Activated T-helper 17 cell treated with anti-CD3 and anti-CD28 coated beads, Interleukin-2, amount 50 U/mL, for 72 hours (primary cell): Measurements from ENCODE around the gene RAB39A. TPM values are rescaled to one million over a fixed set of nuclear protein-coding genes. Genes with fewer than 3 reads are reported as not detected.

ENCODE experiments used
- ATAC-seq: fragments of 150-1000 bp; cut with Tn5 transposase; replicated peaks from 2 replicates; pipeline ENCODE4 v1.10.0; 2021; ENCODE audit warnings: mild to moderate bottlenecking, moderate library complexity
- H3K27ac Mint-ChIP-seq: one replicate; pipeline ENCODE4 v1.8.0; 2022; ENCODE audit warnings: mixed read lengths
- H3K27me3 Mint-ChIP-seq: one replicate; pipeline ENCODE4 v1.8.0; 2022; ENCODE audit warnings: mixed read lengths
- H3K36me3 Mint-ChIP-seq: one replicate; pipeline ENCODE4 v1.8.0; 2022; ENCODE audit warnings: low read depth, mild to moderate bottlenecking, mixed read lengths
- H3K4me1 Mint-ChIP-seq: one replicate; pipeline ENCODE4 v1.8.0; 2022; ENCODE audit warnings: mixed read lengths
- H3K4me3 Mint-ChIP-seq: one replicate; pipeline ENCODE4 v1.8.0; 2022; ENCODE audit warnings: mild to moderate bottlenecking, mixed read lengths
- H3K9me3 Mint-ChIP-seq: one replicate; pipeline ENCODE4 v1.8.0; 2022; ENCODE audit warnings: mixed read lengths
- total RNA-seq, 2 donors: library from RNA; stranded (reverse); gene quantifications; one replicate each; pipeline ENCODE4 v1.2.3, GENCODE V29; 2022

RAB39A gene
- total RNA-seq, 2 donors from 2014 or later = 2.5 to 3.1 TPM

- no peak for ATAC-seq
- Mint-ChIP-seq H3K36me3 (no peaks in the 10 kb centered on the region), H3K4me1 (no peaks in the 10 kb centered on the region)
Measured at GRCh38 chr11:107996006-107996776, 67.9 kb downstream of the RAB39A start.

GRCh38 chr11:107998761-107999160 is 70.5 kb downstream of the RAB39A start:
- ATAC-seq = no peak
- Mint-ChIP-seq H3K27ac (no peak overlapping the region), H3K27me3 (peaks cover 12% of the 10 kb centered on the region), H3K4me3 (no peak overlapping the region), H3K9me3 (no peaks in the 10 kb centered on the region), H3K4me1 (no peaks in the 10 kb centered on the region), H3K36me3 (no peaks in the 10 kb centered on the region)

More at GRCh38 chr11:107996006-107996776, 67.9 kb downstream of the RAB39A start:
- Mint-ChIP-seq H3K27me3 (peaks cover 19% of the 10 kb centered on the region), H3K9me3 (no peaks in the 10 kb centered on the region), H3K4me3 (no peak overlapping the region), H3K27ac (no peak overlapping the region)

GRCh38 chr11:107999759-108000455 is 71.7 kb downstream of the RAB39A start:
- peak; percentile 49 for ATAC-seq
- no peak overlapping the region for H3K4me3 Mint-ChIP-seq
- no peak overlapping the region for H3K27ac Mint-ChIP-seq
- H3K9me3 Mint-ChIP-seq = no peaks in the 10 kb centered on the region
- H3K4me1 Mint-ChIP-seq = no peaks in the 10 kb centered on the region
- H3K27me3 Mint-ChIP-seq = peaks cover 12% of the 10 kb centered on the region
- no peaks in the 10 kb centered on the region for H3K36me3 Mint-ChIP-seq

GRCh38 chr11:108002476-108002875 is 74.2 kb downstream of the RAB39A start:
- no peaks in the 10 kb centered on the region for H3K9me3 Mint-ChIP-seq
- no peaks in the 10 kb centered on the region for H3K36me3 Mint-ChIP-seq
- ATAC-seq = peak; percentile 54
- H3K4me3 Mint-ChIP-seq = no peak overlapping the region
- no peaks in the 10 kb centered on the region for H3K4me1 Mint-ChIP-seq
- no peaks in the 10 kb centered on the region for H3K27me3 Mint-ChIP-seq
- peak overlapping the region; percentile 20 for H3K27ac Mint-ChIP-seq

GRCh38 chr11:108003623-108004022 is 75.4 kb downstream of the RAB39A start:
- Mint-ChIP-seq H3K36me3 (no peaks in the 10 kb centered on the region), H3K4me3 (no peak overlapping the region), H3K27me3 (no peaks in the 10 kb centered on the region), H3K9me3 (no peaks in the 10 kb centered on the region), H3K4me1 (no peaks in the 10 kb centered on the region), H3K27ac (no peak overlapping the region)
- ATAC-seq = no peak

GRCh38 chr11:108007819-108008218 is 79.6 kb downstream of the RAB39A start:
- Mint-ChIP-seq H3K9me3 (no peaks in the 10 kb centered on the region), H3K4me3 (no peak overlapping the region), H3K36me3 (peaks cover 19% of the 10 kb centered on the region), H3K27ac (no peak overlapping the region), H3K4me1 (peaks cover 8% of the 10 kb centered on the region), H3K27me3 (no peaks in the 10 kb centered on the region)
- ATAC-seq = no peak

- Mint-ChIP-seq H3K27ac (peak within 1 kb of the TSS; percentile 93), H3K36me3 (peaks cover 19% of the 10 kb centered on the region), H3K27me3 (no peaks in the 10 kb centered on the region), H3K4me3 (no peak within 1 kb of the TSS), H3K9me3 (no peaks in the 10 kb centered on the region), H3K4me1 (peaks cover 8% of the 10 kb centered on the region)
- ATAC-seq = peak; percentile 88
Measured at GRCh38 chr11:108008656-108009496, 80.6 kb downstream of the RAB39A start, which contains the start of gene CUL5. Gene CUL5 (plus strand): TSS chr11:108008898. CDS start chr11:108009349, 451 bp downstream.

- Mint-ChIP-seq H3K27ac (peak overlapping the region; percentile 93), H3K27me3 (no peaks in the 10 kb centered on the region), H3K9me3 (no peaks in the 10 kb centered on the region), H3K4me3 (no peak overlapping the region), H3K36me3 (peaks cover 19% of the 10 kb centered on the region), H3K4me1 (peaks cover 8% of the 10 kb centered on the region)
- peak; percentile 1 for ATAC-seq
Measured at GRCh38 chr11:108009497-108010370, 81.5 kb downstream of the RAB39A start.

- no peak for ATAC-seq
- Mint-ChIP-seq H3K9me3 (no peaks in the 10 kb centered on the region), H3K27me3 (no peaks in the 10 kb centered on the region), H3K27ac (no peak overlapping the region), H3K4me3 (no peak overlapping the region), H3K36me3 (peaks cover 41% of the 10 kb centered on the region), H3K4me1 (peaks cover 25% of the 10 kb centered on the region)
Measured at GRCh38 chr11:108012139-108012725, 84.0 kb downstream of the RAB39A start.

Other genes with a start within 250 kb of the RAB39A start
- gene SLN, start 216.4 kb upstream of the RAB39A start, total RNA-seq = not detected
- gene SLC35F2, start 69.7 kb upstream of the RAB39A start, total RNA-seq = 10 to 100 TPM; 16.9 to 29.2 TPM
- gene CUL5, start 80.5 kb downstream of the RAB39A start, total RNA-seq = 10 to 100 TPM; 32.3 to 34.4 TPM
- 100 to 1,000 TPM in 1 of 2 donors, 10 to 100 TPM in 1; 71.9 to 118 TPM for gene ACAT1, start 193.1 kb downstream of the RAB39A start, total RNA-seq